Large intestine (tissue), 3 donors: Measurements from ENCODE around the gene COL1A1. TPM values are rescaled to one million over a fixed set of nuclear protein-coding genes. Genes with fewer than 3 reads are reported as not detected.

Experiments
- DNase-seq, 2 donors: peaks; one replicate each; pipeline versions ENCODE4 v3.0.0 to v3.0.0-alpha.2; 2013
- H3K27ac ChIP-seq: one replicate; pipeline ENCODE4 v1.5.1; 2013; ENCODE audit warnings: low read length
- H3K27me3 ChIP-seq: 2 replicates; pipeline ENCODE4 v1.6.1; 2013; ENCODE audit warnings: low read length; ENCODE audit not compliant: control insufficient read depth, insufficient read depth
- H3K36me3 ChIP-seq: 2 replicates; pipeline ENCODE4 v1.6.1; 2013; ENCODE audit warnings: low read length; ENCODE audit not compliant: control insufficient read depth, insufficient read depth
- H3K4me1 ChIP-seq: one replicate; pipeline ENCODE4 v1.6.1; 2013; ENCODE audit warnings: low read length; ENCODE audit not compliant: control insufficient read depth, insufficient read depth
- H3K4me3 ChIP-seq: one replicate; pipeline ENCODE4 v1.5.1; 2013; ENCODE audit warnings: low read length
- H3K9me3 ChIP-seq: one replicate; pipeline ENCODE4 v1.6.1; 2013; ENCODE audit warnings: mild to moderate bottlenecking, low read depth, low read length, moderate library complexity; ENCODE audit not compliant: control insufficient read depth
- WGBS: methylation state at CpG from one replicate; pipeline ENCODE4 v1.1.5; 2013; ENCODE audit warnings: low lambda C conversion rate; ENCODE audit not compliant: insufficient coverage; 5-methylcytosine and 5-hydroxymethylcytosine counted together
- polyA plus RNA-seq: library from polyadenylated mRNA; unstranded; fragments of 120-200 nt; gene quantifications from one replicate; pipeline ENCODE4 v1.2.1, GENCODE V29; 2013

COL1A1 gene
- polyA plus RNA-seq, 1 donor, result 488 TPM

GRCh38 chr17:50185631-50186471 is 15.6 kb downstream of the COL1A1 start:
- 92% methylated on average over 5 of the region's 31 CpGs for WGBS
- H3K27ac ChIP-seq, result no peak overlapping the region

GRCh38 chr17:50184611-50185398 is 16.6 kb downstream of the COL1A1 start:
- no CpG with 5 or more reads among the region's 19 CpGs for WGBS
- Histone ChIP-seq H3K9me3 (peaks cover 4% of the 10 kb centered on the region), H3K36me3 (peaks cover 43% of the 10 kb centered on the region), H3K4me3 (no peak overlapping the region), H3K27me3 (no peaks in the 10 kb centered on the region), H3K4me1 (no peaks in the 10 kb centered on the region), H3K27ac (no peak overlapping the region)
- DNase-seq, result no peak

More at GRCh38 chr17:50185631-50186471, 15.6 kb downstream of the COL1A1 start:
- peaks cover 4% of the 10 kb centered on the region for H3K9me3 ChIP-seq
- no peak overlapping the region for H3K4me3 ChIP-seq
- no peaks in the 10 kb centered on the region for H3K4me1 ChIP-seq
- DNase-seq, result no peak
- peaks cover 53% of the 10 kb centered on the region for H3K36me3 ChIP-seq
- H3K27me3 ChIP-seq, result no peaks in the 10 kb centered on the region

DNA sequence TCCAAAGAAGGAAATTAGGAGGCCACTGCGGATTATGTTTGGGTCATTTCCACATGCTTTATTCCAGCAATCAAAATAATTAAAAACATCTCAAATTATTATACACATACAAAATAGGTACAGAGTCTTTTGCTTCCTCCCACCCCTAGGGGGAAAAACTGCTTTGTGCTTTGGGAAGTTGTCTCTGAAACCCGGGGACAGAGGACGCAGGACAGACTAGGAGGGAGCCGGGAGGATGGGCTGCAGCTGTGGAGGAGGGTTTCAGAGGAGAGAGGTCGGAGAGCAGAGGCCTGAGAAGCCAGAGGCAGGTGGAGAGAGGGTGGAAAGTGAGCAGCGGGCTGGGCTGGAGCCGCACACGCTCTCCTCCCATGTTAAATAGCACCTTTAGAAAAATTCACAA is 17.4 kb downstream of the COL1A1 start:
- Histone ChIP-seq H3K27ac (no peak overlapping the region), H3K9me3 (peaks cover 4% of the 10 kb centered on the region), H3K4me3 (no peak overlapping the region), H3K27me3 (no peaks in the 10 kb centered on the region), H3K4me1 (no peaks in the 10 kb centered on the region), H3K36me3 (peaks cover 36% of the 10 kb centered on the region)
- WGBS, result no CpG with 5 or more reads among the region's 8 CpGs
- no peak for DNase-seq

- H3K4me3 ChIP-seq, result no peak overlapping the region
- peaks cover 4% of the 10 kb centered on the region for H3K9me3 ChIP-seq
- 80% methylated on average over 2 of the region's 12 CpGs for WGBS
- peaks cover 30% of the 10 kb centered on the region for H3K36me3 ChIP-seq
- no peak for DNase-seq
- no peak overlapping the region for H3K27ac ChIP-seq
- peaks cover 4% of the 10 kb centered on the region for H3K4me1 ChIP-seq
- no peaks in the 10 kb centered on the region for H3K27me3 ChIP-seq
Observed at GRCh38 chr17:50183421-50183994, 17.9 kb downstream of the COL1A1 start.

GRCh38 chr17:50182783-50183420 is 18.5 kb downstream of the COL1A1 start:
- DNase-seq, result no peak

DNA sequence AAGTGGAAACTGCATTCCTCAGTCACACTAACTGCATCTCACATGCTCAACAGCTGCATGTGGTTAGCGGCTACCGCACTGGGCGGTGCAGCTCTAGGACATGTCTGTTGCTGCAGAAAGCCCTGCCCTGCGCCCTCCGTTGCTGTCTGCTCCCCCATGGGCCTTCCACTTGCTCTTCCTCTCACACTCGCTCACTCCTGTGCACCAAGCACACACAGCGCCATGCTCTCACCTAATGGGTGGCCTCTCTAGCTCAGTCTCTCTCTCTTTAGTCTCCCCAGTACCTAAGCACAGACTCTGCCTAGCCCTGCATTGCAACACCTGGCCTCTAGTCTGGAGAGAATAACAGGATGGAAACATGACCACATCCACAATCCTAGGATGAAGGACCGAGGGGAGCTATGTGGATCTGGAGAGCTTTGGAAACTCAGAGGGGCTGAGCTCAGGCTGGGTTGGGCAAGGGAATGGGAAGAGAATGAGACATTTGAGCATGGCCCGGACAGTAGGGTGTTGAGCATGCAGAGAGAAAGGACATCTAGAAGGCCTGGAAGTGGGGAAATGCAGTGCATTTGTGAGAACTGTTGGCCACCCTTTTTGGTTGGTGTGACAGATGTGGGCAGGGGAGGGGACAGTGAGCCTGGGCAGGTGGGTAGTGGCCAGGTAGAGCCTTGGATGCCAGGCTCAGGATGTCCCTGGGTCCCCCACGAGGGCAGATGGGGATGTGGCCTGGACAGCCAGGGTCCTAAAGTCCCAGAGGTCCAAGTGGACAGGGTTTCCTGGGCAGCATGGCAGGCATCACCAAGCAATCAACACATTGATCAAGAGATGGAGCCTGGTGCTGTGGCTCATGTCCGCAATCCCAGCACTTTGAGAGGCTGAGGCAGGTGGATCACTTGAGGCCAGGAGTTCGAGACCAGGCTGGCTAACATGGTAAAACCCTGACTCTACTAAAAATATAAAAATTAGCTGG is 19.6 kb downstream of the COL1A1 start:
- H3K27me3 ChIP-seq, result no peaks in the 10 kb centered on the region
- H3K9me3 ChIP-seq, result peaks cover 4% of the 10 kb centered on the region
- H3K4me1 ChIP-seq, result peaks cover 18% of the 10 kb centered on the region
- peaks cover 14% of the 10 kb centered on the region for H3K36me3 ChIP-seq
- WGBS, result 90% methylated on average over 2 of the region's 12 CpGs
- H3K4me3 ChIP-seq, result no peak overlapping the region
- DNase-seq, result no peak
- H3K27ac ChIP-seq, result no peak overlapping the region

More at GRCh38 chr17:50182783-50183420, 18.5 kb downstream of the COL1A1 start:
- Histone ChIP-seq H3K36me3 (peaks cover 24% of the 10 kb centered on the region), H3K9me3 (peaks cover 4% of the 10 kb centered on the region), H3K27ac (no peak overlapping the region), H3K4me3 (no peak overlapping the region), H3K4me1 (peaks cover 10% of the 10 kb centered on the region), H3K27me3 (no peaks in the 10 kb centered on the region)
- 90% methylated on average over 4 of the region's 18 CpGs for WGBS

- no CpG with 5 or more reads among the region's 13 CpGs for WGBS
- H3K27me3 ChIP-seq, result no peaks in the 10 kb centered on the region
- H3K4me3 ChIP-seq, result no peak overlapping the region
- DNase-seq, result no peak
- peaks cover 4% of the 10 kb centered on the region for H3K9me3 ChIP-seq
- peaks cover 7% of the 10 kb centered on the region for H3K36me3 ChIP-seq
- H3K27ac ChIP-seq, result no peak overlapping the region
- H3K4me1 ChIP-seq, result peaks cover 22% of the 10 kb centered on the region
Observed at GRCh38 chr17:50181144-50181543, 20.3 kb downstream of the COL1A1 start.

DNA sequence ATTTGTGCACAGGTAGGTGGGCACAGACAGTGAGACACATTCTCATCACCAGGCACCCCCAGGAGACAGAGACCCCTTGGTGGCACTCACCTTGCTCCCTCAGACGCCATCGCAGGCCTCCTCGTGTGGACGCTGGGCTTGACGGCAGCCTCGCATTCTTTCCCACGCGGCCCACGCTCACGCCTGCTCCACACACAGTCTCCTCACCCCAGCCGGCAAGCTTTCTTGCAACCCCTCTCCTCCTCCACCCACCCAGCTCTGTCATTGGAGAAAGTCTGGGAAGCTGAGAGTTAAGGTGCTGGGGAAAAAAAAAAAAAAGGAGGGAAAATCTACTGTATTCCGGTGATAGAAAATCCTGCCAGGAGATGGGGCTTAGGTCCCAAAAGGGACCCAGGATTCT is 20.8 kb downstream of the COL1A1 start:
- Histone ChIP-seq H3K9me3 (peaks cover 4% of the 10 kb centered on the region), H3K27ac (no peak overlapping the region), H3K27me3 (no peaks in the 10 kb centered on the region), H3K4me1 (peaks cover 27% of the 10 kb centered on the region), H3K36me3 (peaks cover 2% of the 10 kb centered on the region), H3K4me3 (no peak overlapping the region)
- no CpG with 5 or more reads among the region's 12 CpGs for WGBS
- DNase-seq, result no peak

DNA sequence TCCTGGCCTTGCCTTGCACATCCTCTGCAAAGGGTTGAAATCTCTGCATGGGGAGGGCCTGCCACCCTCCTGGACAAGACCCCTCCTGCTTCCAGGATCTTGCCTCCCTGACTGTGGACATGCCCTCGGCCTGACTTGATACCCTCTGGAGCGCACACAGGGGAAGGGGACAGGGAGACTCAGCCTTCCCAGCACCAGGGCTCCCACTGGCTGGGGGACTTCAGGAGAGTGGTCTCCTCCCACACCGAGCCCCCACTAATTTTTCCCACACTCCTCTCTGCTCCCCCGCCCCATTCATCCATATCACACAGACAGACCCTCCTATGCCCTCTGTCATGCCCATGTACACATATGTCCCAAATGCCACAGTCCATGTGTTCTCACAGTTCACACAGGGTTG is 21.3 kb downstream of the COL1A1 start:
- Histone ChIP-seq H3K27ac (no peak overlapping the region), H3K4me3 (no peak overlapping the region), H3K9me3 (peaks cover 1% of the 10 kb centered on the region), H3K36me3 (no peaks in the 10 kb centered on the region), H3K4me1 (peaks cover 32% of the 10 kb centered on the region), H3K27me3 (no peaks in the 10 kb centered on the region)
- WGBS, result 100% methylated on average over 1 of the region's 4 CpGs
- no peak for DNase-seq
